Measurements from ENCODE around the gene KCNH5. TPM values are rescaled to one million over a fixed set of nuclear protein-coding genes. Genes with fewer than 3 reads are reported as not detected.
"Not testable (repeated sequence)": the region's sequence is repeated elsewhere in the genome, so short reads cannot be mapped to it uniquely, and the experiment has no call there.

Gene KCNH5
- total RNA-seq, 2 experiments from 2014 or later = not detected

DNA sequence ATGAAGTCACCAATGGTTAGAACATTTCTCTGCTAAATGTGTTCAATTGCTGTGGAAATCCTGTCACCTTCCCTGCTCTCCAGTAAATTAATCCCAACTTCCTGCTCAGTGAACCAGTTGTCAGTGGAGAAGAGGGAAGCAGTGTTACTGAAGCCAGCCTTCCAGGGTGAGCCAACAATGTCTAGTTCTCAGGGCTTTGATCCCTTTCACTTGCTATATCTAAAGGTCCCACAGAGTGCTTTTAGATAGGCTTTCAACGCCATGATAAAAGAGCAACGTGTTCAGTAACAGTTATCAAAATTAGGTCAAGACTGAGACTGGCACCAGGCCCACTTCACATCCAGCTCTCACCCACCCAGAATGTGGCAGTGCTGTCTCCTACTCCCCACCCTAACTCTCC is 139.7 kb downstream of the KCNH5 start:
- intact Hi-C loops (cut with micrococcal nuclease) = no loop called here
- no peaks in the 10 kb centered on the region for H3K27me3 Mint-ChIP-seq
- no peak for DNase-seq
- no peaks in the 10 kb centered on the region for H3K9me3 Mint-ChIP-seq
- H3K4me3 Mint-ChIP-seq = no peak overlapping the region
- H3K36me3 Mint-ChIP-seq = no peaks in the 10 kb centered on the region
- CTCF ChIA-PET = no interaction called here
- H3K4me1 Mint-ChIP-seq (ENCODE audit: low read depth) = no peaks in the 10 kb centered on the region
- H3K27ac Mint-ChIP-seq = no peak overlapping the region
- POLR2A ChIA-PET = no interaction called here

DNA sequence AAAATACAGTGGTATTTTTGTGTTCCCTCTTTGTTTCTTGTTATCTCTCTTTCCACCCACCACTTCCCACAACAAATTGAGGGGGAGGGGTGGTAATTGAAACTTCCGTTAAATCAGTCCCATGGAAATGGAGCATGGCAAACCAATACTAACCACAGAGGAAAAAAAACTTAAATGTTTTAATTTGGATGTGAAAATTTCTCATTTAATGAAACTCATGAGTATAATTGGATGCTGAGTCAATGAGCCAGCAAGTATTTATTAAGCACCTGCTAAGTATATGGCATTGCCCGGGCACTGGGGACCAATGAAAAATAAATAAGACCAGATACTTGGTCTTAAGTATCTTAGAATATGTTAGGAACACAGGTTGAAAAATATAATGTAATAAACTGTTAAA is 147.5 kb downstream of the KCNH5 start:
- Mint-ChIP-seq H3K27ac (no peak overlapping the region), H3K4me3 (no peak overlapping the region), H3K4me1 (ENCODE audit: low read depth) (no peaks in the 10 kb centered on the region), H3K27me3 (no peaks in the 10 kb centered on the region), H3K36me3 (no peaks in the 10 kb centered on the region), H3K9me3 (peaks cover 4% of the 10 kb centered on the region)
- POLR2A ChIA-PET = no interaction called here
- no peak for DNase-seq
- intact Hi-C loops (cut with micrococcal nuclease) = no loop called here
- CTCF ChIA-PET = no interaction called here

DNA sequence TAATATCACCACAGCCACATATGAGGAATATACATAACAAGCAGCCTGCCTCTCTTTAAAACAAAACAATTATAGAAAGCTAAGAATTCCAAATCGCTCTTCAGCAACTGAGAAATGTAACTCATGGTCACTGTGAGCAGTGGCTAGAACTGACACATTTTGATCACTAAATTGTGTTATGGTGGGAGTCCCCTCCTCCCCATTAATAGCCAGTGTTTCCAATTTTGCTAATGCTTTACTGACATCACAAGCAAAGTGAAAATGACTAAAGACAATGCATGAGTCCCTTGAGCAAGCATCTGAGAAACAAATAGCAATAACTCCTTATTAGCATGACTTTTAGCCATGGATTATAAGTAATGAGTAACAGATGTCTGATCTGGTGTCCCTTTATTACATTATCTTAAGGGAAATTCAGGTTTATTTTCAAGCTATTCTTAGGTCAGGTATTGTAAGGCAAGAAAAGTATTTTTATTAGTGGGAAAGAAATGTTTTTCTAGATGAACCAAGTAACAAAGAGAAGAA is 148.3 kb downstream of the KCNH5 start:
- POLR2A ChIA-PET = no interaction called here
- no peak overlapping the region for H3K4me3 Mint-ChIP-seq
- no peaks in the 10 kb centered on the region for H3K27me3 Mint-ChIP-seq
- H3K36me3 Mint-ChIP-seq = no peaks in the 10 kb centered on the region
- intact Hi-C loops (cut with micrococcal nuclease) = no loop called here
- no peaks in the 10 kb centered on the region for H3K4me1 Mint-ChIP-seq (ENCODE audit: low read depth)
- H3K9me3 Mint-ChIP-seq = peaks cover 4% of the 10 kb centered on the region
- CTCF ChIA-PET = no interaction called here
- H3K27ac Mint-ChIP-seq = no peak overlapping the region
- no peak for DNase-seq

DNA sequence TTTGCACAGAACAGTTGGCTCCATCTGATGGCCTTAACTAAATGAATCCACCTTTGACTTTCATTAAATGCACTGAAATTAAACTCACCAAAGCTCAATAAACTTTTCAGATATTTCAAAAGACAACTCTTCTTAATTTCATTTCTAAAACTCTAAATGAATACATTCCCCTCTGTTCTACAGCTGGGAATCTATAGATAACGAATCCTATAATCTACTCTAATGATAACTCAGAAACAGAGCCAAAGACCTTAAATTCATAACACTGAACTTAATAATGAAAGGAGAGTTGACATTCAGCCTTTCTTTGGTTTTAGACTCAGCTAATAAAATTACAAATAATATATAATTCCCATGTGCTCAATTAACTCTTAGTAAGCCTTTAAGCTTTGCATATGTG is 150.5 kb downstream of the KCNH5 start:
- Mint-ChIP-seq H3K27me3 (no peaks in the 10 kb centered on the region), H3K36me3 (no peaks in the 10 kb centered on the region), H3K9me3 (peaks cover 14% of the 10 kb centered on the region), H3K4me1 (ENCODE audit: low read depth) (no peaks in the 10 kb centered on the region), H3K27ac (no peak overlapping the region), H3K4me3 (no peak overlapping the region)
- ChIA-PET CTCF (no interaction called here), POLR2A (no interaction called here)
- intact Hi-C loops (cut with micrococcal nuclease) = no loop called here
- DNase-seq = no peak

DNA sequence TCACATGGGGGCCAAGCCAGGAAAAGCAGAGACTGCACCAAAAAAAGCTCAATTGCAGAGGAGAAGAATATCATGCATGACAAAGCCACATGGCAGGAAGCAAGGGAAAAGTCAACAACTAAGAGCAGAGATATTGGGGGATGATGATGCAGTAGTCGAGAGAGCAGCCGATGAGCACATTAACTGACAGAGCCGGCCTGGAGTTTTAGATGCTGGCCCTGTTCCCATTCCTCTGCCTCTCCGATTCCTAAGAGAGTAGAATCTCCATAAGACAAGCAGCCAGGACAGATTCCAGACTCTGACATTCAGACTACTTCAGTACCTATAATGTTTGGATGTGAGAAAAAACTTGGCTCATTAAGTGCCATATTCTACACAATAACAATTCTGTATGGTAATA is 155.9 kb downstream of the KCNH5 start:
- H3K27ac Mint-ChIP-seq = no peak overlapping the region
- intact Hi-C loops (cut with micrococcal nuclease) = no loop called here

DNA sequence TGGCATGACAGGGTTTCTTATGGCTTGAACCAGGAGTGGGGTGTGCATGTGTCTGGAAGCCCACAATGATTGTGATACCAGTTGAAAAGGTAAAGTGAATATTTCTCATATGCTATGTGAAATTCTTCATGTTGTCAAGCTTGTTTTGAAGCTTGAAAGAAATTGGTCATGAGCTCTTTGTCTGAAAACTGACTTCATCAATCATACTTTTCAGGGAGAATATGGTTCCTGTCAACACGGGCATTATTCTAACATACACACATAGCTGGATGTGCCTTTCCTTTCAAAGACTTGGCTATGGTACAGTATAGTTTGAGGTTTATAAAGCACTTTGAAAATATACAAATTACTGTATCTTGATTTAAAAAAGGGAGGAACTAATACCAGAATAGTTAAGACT is 158.8 kb downstream of the KCNH5 start:
- Mint-ChIP-seq H3K4me3 (no peak overlapping the region), H3K27ac (no peak overlapping the region), H3K36me3 (no peaks in the 10 kb centered on the region), H3K27me3 (no peaks in the 10 kb centered on the region), H3K4me1 (ENCODE audit: low read depth) (no peaks in the 10 kb centered on the region), H3K9me3 (peaks cover 10% of the 10 kb centered on the region)
- intact Hi-C loops (cut with micrococcal nuclease) = no loop called here
- no peak for DNase-seq
- ChIA-PET POLR2A (no interaction called here), CTCF (no interaction called here)

More for the DNA sequence above, 155.9 kb downstream of the KCNH5 start:
- ChIA-PET POLR2A (no interaction called here), CTCF (no interaction called here)
- H3K4me3 Mint-ChIP-seq = no peak overlapping the region
- H3K27me3 Mint-ChIP-seq = no peaks in the 10 kb centered on the region
- H3K36me3 Mint-ChIP-seq = no peaks in the 10 kb centered on the region
- no peaks in the 10 kb centered on the region for H3K4me1 Mint-ChIP-seq (ENCODE audit: low read depth)
- no peak for DNase-seq
- peaks cover 14% of the 10 kb centered on the region for H3K9me3 Mint-ChIP-seq

DNA sequence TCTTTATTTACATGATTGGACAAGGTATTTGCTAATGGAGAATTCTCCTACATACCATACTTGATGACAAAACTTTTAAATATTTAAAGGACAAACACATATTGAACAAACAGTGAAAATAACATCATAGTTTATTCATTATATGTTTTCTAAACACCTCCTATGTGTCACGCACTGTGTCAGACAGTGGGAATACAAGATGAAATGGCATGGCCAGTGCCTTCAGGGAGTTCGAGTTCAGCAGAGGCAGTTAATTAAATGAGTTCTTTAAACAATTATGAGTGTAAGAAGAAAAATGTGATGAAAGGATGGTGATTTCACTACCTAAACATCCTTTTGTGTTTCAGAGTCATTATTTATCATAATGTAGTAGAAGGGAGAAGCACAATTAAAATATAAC is 159.8 kb downstream of the KCNH5 start:
- H3K4me3 Mint-ChIP-seq = no peak overlapping the region
- no peaks in the 10 kb centered on the region for H3K4me1 Mint-ChIP-seq (ENCODE audit: low read depth)
- no peak overlapping the region for H3K27ac Mint-ChIP-seq
- H3K36me3 Mint-ChIP-seq = no peaks in the 10 kb centered on the region
- DNase-seq = no peak
- intact Hi-C loops (cut with micrococcal nuclease) = no loop called here
- H3K27me3 Mint-ChIP-seq = no peaks in the 10 kb centered on the region
- POLR2A ChIA-PET = no interaction called here
- CTCF ChIA-PET = no interaction called here
- H3K9me3 Mint-ChIP-seq = peaks cover 5% of the 10 kb centered on the region

DNA sequence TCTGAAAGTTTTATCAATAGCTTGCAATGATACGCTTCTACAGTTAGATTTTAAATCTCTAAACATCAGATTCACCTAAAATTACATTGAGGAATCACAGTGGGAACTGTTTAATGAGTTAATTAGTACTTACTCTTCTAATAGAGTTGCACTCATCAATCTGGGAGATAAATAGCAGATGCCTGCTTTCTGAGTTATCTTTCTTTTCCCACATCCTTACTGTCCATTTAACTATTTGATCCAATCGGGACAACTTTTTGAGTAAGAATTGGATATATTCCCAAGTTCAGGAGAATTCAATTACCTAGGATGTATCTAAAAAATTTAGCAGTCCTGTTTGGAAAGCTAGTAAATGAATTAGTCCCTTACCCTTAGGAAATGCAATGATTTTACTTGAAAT is 162.3 kb downstream of the KCNH5 start:
- DNase-seq = no peak
- no peaks in the 10 kb centered on the region for H3K27me3 Mint-ChIP-seq
- H3K4me3 Mint-ChIP-seq = no peak overlapping the region
- ChIA-PET CTCF (no interaction called here), POLR2A (no interaction called here)
- no peaks in the 10 kb centered on the region for H3K36me3 Mint-ChIP-seq
- peaks cover 2% of the 10 kb centered on the region for H3K9me3 Mint-ChIP-seq
- no peak overlapping the region for H3K27ac Mint-ChIP-seq
- intact Hi-C loops (cut with micrococcal nuclease) = no loop called here
- no peaks in the 10 kb centered on the region for H3K4me1 Mint-ChIP-seq (ENCODE audit: low read depth)

DNA sequence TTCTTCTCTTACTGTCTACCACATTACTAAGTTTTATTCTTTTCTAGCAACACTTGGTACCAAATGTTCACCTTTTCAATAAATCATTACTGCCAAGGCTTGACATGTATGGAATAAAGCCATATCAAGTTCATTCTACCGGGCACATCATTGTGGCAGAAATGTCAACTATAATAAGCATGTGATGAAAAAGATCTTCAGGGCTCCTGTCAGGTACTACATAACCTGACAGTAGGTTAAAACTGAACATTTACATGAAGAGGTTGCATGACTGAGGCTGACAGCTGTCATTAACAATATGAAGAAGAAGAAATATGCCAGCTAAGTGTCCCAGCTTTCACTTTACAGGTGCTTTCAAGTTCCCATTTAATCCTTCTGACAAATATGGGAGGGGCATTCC is 178.9 kb downstream of the KCNH5 start:
- intact Hi-C loops (cut with micrococcal nuclease) = no loop called here

DNA sequence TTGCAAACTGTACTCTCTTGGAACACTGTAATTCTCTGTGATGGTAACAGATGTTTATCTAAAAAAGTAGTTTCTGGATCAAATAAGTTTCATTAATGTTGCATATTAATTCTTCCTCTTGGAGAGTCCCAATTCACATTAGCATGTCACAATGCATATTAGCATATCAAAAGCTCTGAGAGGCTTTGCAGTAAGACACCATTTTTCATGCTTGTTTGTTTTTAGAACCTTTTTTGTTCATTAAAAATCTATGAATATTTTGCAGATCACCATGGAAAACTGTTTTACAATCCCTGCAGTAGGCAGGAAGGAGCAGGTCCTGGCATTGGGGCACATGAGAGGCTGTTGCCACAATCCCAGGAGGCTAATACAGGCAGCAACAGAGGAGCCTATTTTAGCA is 180.7 kb downstream of the KCNH5 start:
- no peak overlapping the region for H3K27ac Mint-ChIP-seq
- no peaks in the 10 kb centered on the region for H3K36me3 Mint-ChIP-seq
- no peaks in the 10 kb centered on the region for H3K27me3 Mint-ChIP-seq
- CTCF ChIA-PET = no interaction called here
- DNase-seq = no peak
- H3K9me3 Mint-ChIP-seq = peaks cover 7% of the 10 kb centered on the region
- no peaks in the 10 kb centered on the region for H3K4me1 Mint-ChIP-seq (ENCODE audit: low read depth)
- H3K4me3 Mint-ChIP-seq = no peak overlapping the region
- POLR2A ChIA-PET = no interaction called here
- intact Hi-C loops (cut with micrococcal nuclease) = no loop called here

More for the DNA sequence above, 178.9 kb downstream of the KCNH5 start:
- Mint-ChIP-seq H3K4me1 (ENCODE audit: low read depth) (no peaks in the 10 kb centered on the region), H3K4me3 (no peak overlapping the region), H3K36me3 (no peaks in the 10 kb centered on the region), H3K27me3 (no peaks in the 10 kb centered on the region), H3K9me3 (peaks cover 6% of the 10 kb centered on the region), H3K27ac (no peak overlapping the region)
- POLR2A ChIA-PET = no interaction called here
- DNase-seq = no peak
- CTCF ChIA-PET = no interaction called here

DNA sequence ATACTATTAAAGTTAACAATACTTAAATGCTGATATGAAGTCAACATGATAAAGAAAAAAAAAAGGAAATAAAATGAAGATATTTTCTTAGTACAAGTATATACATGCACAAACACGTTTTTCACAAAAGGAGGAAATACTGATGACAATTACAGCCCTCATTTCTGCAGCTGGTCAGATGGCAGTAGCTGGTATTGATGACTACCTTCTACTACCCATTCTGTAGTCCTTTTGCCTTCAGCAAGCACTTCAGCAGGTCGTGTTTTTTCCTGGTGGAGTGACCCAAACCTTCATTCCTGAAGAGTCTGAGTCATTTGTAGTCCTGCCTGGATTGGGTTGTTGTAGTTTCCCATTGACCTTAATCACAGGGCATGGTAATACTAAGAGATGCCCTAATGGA is 187.2 kb downstream of the KCNH5 start:
- H3K36me3 Mint-ChIP-seq; DNase-seq; H3K4me3 Mint-ChIP-seq; H3K27ac Mint-ChIP-seq; H3K27me3 Mint-ChIP-seq; H3K4me1 Mint-ChIP-seq (ENCODE audit: low read depth); POLR2A ChIA-PET; intact Hi-C loops (cut with micrococcal nuclease); H3K9me3 Mint-ChIP-seq; CTCF ChIA-PET: not testable (repeated sequence)

DNA sequence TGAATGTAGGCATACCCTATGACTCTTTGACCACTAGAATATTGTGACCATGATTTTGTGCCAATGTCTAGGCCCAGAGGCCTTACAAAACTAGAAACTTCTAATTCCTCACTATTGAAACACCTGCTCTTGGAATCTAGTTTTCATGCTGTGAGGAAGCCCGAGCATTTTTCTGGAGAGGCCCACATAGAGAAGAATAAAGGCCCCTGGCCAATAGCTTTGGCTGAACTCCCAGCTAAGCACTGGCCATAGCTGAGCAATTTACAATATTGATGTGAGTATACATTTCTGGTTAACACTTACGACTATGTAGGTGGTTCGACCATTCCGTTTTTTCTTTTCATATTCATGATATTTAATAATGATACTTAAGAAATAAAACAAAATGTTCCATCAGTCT is 190.3 kb downstream of the KCNH5 start:
- Mint-ChIP-seq H3K4me3 (no peak overlapping the region), H3K27me3 (no peaks in the 10 kb centered on the region), H3K27ac (no peak overlapping the region), H3K4me1 (ENCODE audit: low read depth) (no peaks in the 10 kb centered on the region), H3K36me3 (no peaks in the 10 kb centered on the region), H3K9me3 (peaks cover 3% of the 10 kb centered on the region)
- intact Hi-C loops (cut with micrococcal nuclease) = no loop called here
- no peak for DNase-seq
- ChIA-PET CTCF (interaction anchor here (0.5 kb wide), 1 partner anchor 637 kb away, joined by 3 read pairs; no protein-coding TSS in a partner anchor), POLR2A (no interaction called here)

DNA sequence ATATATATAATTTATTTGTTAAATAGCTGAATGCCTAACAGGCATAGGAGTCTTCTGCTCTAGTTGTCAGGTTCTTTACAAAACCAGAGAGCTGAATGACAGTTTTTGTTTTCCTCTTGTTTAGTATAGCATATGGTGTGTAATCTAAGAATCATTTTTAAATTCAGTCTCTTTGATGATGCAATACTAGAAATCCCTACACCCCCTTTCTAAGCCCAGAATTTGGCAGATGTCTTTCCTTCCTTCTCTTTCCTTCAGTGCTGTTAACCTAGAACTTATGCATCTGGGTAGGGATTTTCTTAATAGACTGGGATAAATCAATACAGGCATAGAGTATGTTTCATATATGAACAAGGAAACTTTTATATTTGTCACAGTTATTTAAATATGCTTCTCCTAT is 198.1 kb downstream of the KCNH5 start:
- no peak overlapping the region for H3K4me3 Mint-ChIP-seq
- H3K27ac Mint-ChIP-seq = no peak overlapping the region
- no peaks in the 10 kb centered on the region for H3K4me1 Mint-ChIP-seq (ENCODE audit: low read depth)
- no peaks in the 10 kb centered on the region for H3K27me3 Mint-ChIP-seq
- no peaks in the 10 kb centered on the region for H3K9me3 Mint-ChIP-seq
- CTCF ChIA-PET = no interaction called here
- POLR2A ChIA-PET = no interaction called here
- DNase-seq = no peak
- H3K36me3 Mint-ChIP-seq = no peaks in the 10 kb centered on the region
- intact Hi-C loops (cut with micrococcal nuclease) = no loop called here

DNA sequence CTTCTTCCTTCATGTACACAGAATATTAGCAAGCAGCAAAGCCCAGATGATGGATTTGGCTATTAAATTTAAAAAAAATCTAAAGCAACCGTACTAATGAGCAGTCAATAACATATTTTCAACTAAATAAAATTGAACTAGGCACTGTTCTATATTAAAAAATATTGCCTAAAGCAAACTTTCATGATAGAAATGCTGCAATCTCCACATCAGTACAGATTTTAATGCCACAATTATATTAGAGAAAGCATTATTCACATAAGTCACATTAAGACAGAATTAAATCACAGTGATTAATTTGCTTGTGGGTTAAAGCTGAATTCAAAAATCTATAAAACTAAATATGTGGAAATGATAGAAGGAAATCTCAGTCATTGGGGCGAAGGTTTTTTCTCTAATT is 200.7 kb downstream of the KCNH5 start:
- ChIA-PET CTCF (no interaction called here), POLR2A (no interaction called here)
- Mint-ChIP-seq H3K4me1 (ENCODE audit: low read depth) (no peaks in the 10 kb centered on the region), H3K4me3 (no peak overlapping the region), H3K9me3 (no peaks in the 10 kb centered on the region), H3K36me3 (no peaks in the 10 kb centered on the region), H3K27ac (no peak overlapping the region), H3K27me3 (no peaks in the 10 kb centered on the region)
- intact Hi-C loops (cut with micrococcal nuclease) = no loop called here
- DNase-seq = no peak

All from activated CD4-positive, alpha-beta memory T cell treated with anti-CD3 and anti-CD28 coated beads for 36 hours (primary cell).